Choroid plexus epithelial cell (primary cell): ENCODE data around the gene FOXQ1.

Experiments
- DNase-seq: peaks from one replicate; pipeline ENCODE4 v3.0.0-alpha.2; 2010; ENCODE audit warnings: low read depth
- H3K4me3 ChIP-seq: 2 replicates; pipeline ENCODE4 v1.5.1; 2011; ENCODE audit warnings: low read depth, mild to moderate bottlenecking, control low read depth, low read length, moderate library complexity
- CTCF ChIP-seq: conservative IDR thresholded peaks from 2 replicates; pipeline ENCODE4 v1.5.1; 2011; ENCODE audit warnings: low read depth, mild to moderate bottlenecking, control low read depth, inconsistent platforms, low read length, moderate library complexity

FOXQ1 gene

GRCh38 chr6:1267057-1267732, 44.7 kb upstream of the FOXQ1 start:
- TF ChIP-seq CTCF, result no peak
- peak; percentile 43 for DNase-seq
- H3K4me3 ChIP-seq, result no peak overlapping the region

GRCh38 chr6:1267790-1268762, 43.8 kb upstream of the FOXQ1 start:
- TF ChIP-seq CTCF, result no peak
- no peak for DNase-seq
- no peak overlapping the region for H3K4me3 ChIP-seq

- H3K4me3 ChIP-seq, result no peak overlapping the region
- DNase-seq, result no peak
- no peak for TF ChIP-seq CTCF
These were observed 40.7 kb upstream of the FOXQ1 start for GRCh38 chr6:1271071-1271763.

GRCh38 chr6:1278061-1278720, 33.7 kb upstream of the FOXQ1 start:
- DNase-seq, result no peak
- TF ChIP-seq CTCF, result no peak

GRCh38 chr6:1279065-1279464, 32.8 kb upstream of the FOXQ1 start:
- no peak for DNase-seq
- TF ChIP-seq CTCF, result no peak
- H3K4me3 ChIP-seq, result no peak overlapping the region

More at GRCh38 chr6:1278061-1278720, 33.7 kb upstream of the FOXQ1 start:
- H3K4me3 ChIP-seq, result no peak overlapping the region

- no peak for TF ChIP-seq CTCF
These were observed 31.1 kb upstream of the FOXQ1 start for GRCh38 chr6:1280666-1281300.

More at GRCh38 chr6:1280666-1281300, 31.1 kb upstream of the FOXQ1 start:
- H3K4me3 ChIP-seq, result no peak overlapping the region
- no peak for DNase-seq
